Upper lobe of right lung (tissue), 1 donor: ENCODE results near the gene MTHFD1L. TPM values are rescaled to one million over a fixed set of nuclear protein-coding genes. Genes with fewer than 3 reads are reported as not detected.

Source experiments
- ATAC-seq: fragments of 200-7000 bp; cut with Tn5 transposase; one replicate; pipeline ENCODE4 v1.9.1; 2020; ENCODE audit warnings: mild to moderate bottlenecking, moderate library complexity
- DNase-seq: peaks from one replicate; pipeline ENCODE4 v3.0.0-alpha.2; 2020
- H3K27ac ChIP-seq: fragments of 200-600 bp; one replicate; pipeline ENCODE4 v1.8.0; 2022
- H3K27me3 ChIP-seq: fragments of 200-600 bp; one replicate; pipeline ENCODE4 v1.8.0; 2022; ENCODE audit warnings: mild to moderate bottlenecking
- H3K36me3 ChIP-seq: fragments of 200-600 bp; one replicate; pipeline ENCODE4 v1.8.0; 2022
- H3K4me1 ChIP-seq: fragments of 200-600 bp; one replicate; pipeline ENCODE4 v1.8.0; 2022
- H3K4me3 ChIP-seq: fragments of 200-600 bp; one replicate; pipeline ENCODE4 v1.8.0; 2022; ENCODE audit warnings: mild to moderate bottlenecking
- H3K9me3 ChIP-seq: fragments of 200-600 bp; one replicate; pipeline ENCODE4 v1.8.0; 2022
- intact Hi-C: fragments of 100-400 bp; cut with DNase I; formaldehyde crosslinking; loops from one replicate; pipeline ENCODE4 v1.11.0; 2022
- total RNA-seq: library from RNA; stranded (reverse); fragmentation: NEBNext Ultra II Directional; extraction: Animal tissue kit (Norgen Biotek cat#: 25700); gene quantifications from one replicate; pipeline ENCODE4 v1.2.1, GENCODE V29; 2021
- TF ChIP-seq, protein P1 (sequence below): fragments of 200-600 bp; IDR thresholded peaks from one replicate; pipeline ENCODE4 v1.8.0; 2022; ENCODE audit warnings: antibody characterized with exemption
- donor health status: DM: no; HTN: yes; CAD: no; lungs with severe emphysema.

Gene MTHFD1L
- total RNA-seq, 1 donor from 2014 or later: 27.9 TPM

- Histone ChIP-seq H3K9me3 (no peaks in the 10 kb centered on the region), H3K36me3 (no peaks in the 10 kb centered on the region), H3K4me1 (no peaks in the 10 kb centered on the region), H3K27me3 (no peaks in the 10 kb centered on the region), H3K27ac (no peak overlapping the region), H3K4me3 (no peak overlapping the region)
- TF ChIP-seq, protein P1, sequence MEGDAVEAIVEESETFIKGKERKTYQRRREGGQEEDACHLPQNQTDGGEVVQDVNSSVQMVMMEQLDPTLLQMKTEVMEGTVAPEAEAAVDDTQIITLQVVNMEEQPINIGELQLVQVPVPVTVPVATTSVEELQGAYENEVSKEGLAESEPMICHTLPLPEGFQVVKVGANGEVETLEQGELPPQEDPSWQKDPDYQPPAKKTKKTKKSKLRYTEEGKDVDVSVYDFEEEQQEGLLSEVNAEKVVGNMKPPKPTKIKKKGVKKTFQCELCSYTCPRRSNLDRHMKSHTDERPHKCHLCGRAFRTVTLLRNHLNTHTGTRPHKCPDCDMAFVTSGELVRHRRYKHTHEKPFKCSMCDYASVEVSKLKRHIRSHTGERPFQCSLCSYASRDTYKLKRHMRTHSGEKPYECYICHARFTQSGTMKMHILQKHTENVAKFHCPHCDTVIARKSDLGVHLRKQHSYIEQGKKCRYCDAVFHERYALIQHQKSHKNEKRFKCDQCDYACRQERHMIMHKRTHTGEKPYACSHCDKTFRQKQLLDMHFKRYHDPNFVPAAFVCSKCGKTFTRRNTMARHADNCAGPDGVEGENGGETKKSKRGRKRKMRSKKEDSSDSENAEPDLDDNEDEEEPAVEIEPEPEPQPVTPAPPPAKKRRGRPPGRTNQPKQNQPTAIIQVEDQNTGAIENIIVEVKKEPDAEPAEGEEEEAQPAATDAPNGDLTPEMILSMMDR: no peak
- no peak for DNase-seq
- no peak for ATAC-seq
- intact Hi-C loops: no loop called here
Measured at GRCh38 chr6:151058021-151058733, 192.7 kb downstream of the MTHFD1L start.

DNA sequence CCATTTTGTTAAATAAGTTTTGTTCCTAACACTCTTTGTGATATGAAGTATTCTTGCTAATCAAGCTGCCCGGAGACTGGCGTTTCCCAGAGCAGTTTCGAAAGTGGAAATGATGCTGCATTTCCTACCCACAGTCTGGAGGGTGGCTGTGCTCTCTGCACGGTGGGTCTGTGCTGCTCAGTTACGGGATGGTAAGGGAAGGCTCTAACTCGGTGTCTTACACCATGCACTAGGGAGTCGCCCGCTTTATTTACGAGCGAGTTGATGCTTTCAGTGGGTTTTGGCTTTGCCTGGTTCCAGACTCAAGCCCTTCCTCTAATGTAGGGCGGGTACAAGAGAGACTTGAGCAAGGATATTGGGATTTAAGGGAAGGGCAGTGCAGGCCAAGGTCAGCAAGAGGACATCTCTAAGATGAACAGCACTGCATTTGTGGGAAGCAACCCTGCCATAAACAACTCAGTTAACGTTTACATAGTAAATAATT is 194.2 kb downstream of the MTHFD1L start:
- TF ChIP-seq, protein P1: no peak
- ATAC-seq (peak; percentile 57), DNase-seq (no peak)
- H3K4me3 ChIP-seq: no peak overlapping the region
- no peaks in the 10 kb centered on the region for H3K4me1 ChIP-seq
- H3K27me3 ChIP-seq: no peaks in the 10 kb centered on the region
- H3K36me3 ChIP-seq: no peaks in the 10 kb centered on the region
- H3K9me3 ChIP-seq: no peaks in the 10 kb centered on the region
- intact Hi-C loops: no loop called here
- H3K27ac ChIP-seq: no peak overlapping the region

GRCh38 chr6:151060096-151060765 is 194.7 kb downstream of the MTHFD1L start:
- ATAC-seq: no peak
- TF ChIP-seq, protein P1: no peak
- DNase-seq: no peak
- Histone ChIP-seq H3K36me3 (no peaks in the 10 kb centered on the region), H3K27ac (no peak overlapping the region), H3K9me3 (no peaks in the 10 kb centered on the region), H3K4me3 (no peak overlapping the region), H3K27me3 (no peaks in the 10 kb centered on the region), H3K4me1 (no peaks in the 10 kb centered on the region)
- intact Hi-C loops: no loop called here

GRCh38 chr6:151060766-151061531 is 195.4 kb downstream of the MTHFD1L start:
- no peaks in the 10 kb centered on the region for H3K9me3 ChIP-seq
- no peaks in the 10 kb centered on the region for H3K36me3 ChIP-seq
- no peak overlapping the region for H3K27ac ChIP-seq
- H3K27me3 ChIP-seq: no peaks in the 10 kb centered on the region
- TF ChIP-seq, protein P1: no peak
- intact Hi-C loops: no loop called here
- no peaks in the 10 kb centered on the region for H3K4me1 ChIP-seq
- no peak for ATAC-seq
- H3K4me3 ChIP-seq: no peak overlapping the region
- no peak for DNase-seq

GRCh38 chr6:151063352-151063751 is 197.8 kb downstream of the MTHFD1L start:
- TF ChIP-seq, protein P1: no peak
- intact Hi-C loops: no loop called here
- DNase-seq (no peak), ATAC-seq (no peak)
- Histone ChIP-seq H3K4me3 (no peak overlapping the region), H3K27me3 (no peaks in the 10 kb centered on the region), H3K36me3 (no peaks in the 10 kb centered on the region), H3K4me1 (peaks cover 9% of the 10 kb centered on the region), H3K27ac (no peak overlapping the region), H3K9me3 (no peaks in the 10 kb centered on the region)
